GM23248 (cell line): Measurements from ENCODE around the gene APC. TPM values are rescaled to one million over a fixed set of nuclear protein-coding genes. Genes with fewer than 3 reads are reported as not detected.

ENCODE experiments used
- DNase-seq: peaks from one replicate; pipeline ENCODE4 v3.0.0-alpha.2; 2015
- H2AFZ ChIP-seq: fragments of 200-600 bp; sonication (generic); 2 replicates; pipeline ENCODE4 v1.6.1; 2016; ENCODE audit warnings: antibody characterized with exemption
- H3F3A ChIP-seq: fragments of 200-600 bp; sonication (generic); 2 replicates; pipeline ENCODE4 v1.6.1; 2016; ENCODE audit warnings: mild to moderate bottlenecking, antibody characterized with exemption, mixed run types; ENCODE audit not compliant: insufficient read depth
- H3K27ac ChIP-seq: fragments of 200-600 bp; sonication (generic); 2 replicates; pipeline ENCODE4 v1.5.1; 2016; ENCODE audit warnings: mild to moderate bottlenecking
- H3K27me3 ChIP-seq: fragments of 200-600 bp; sonication (generic); replicated peaks from 2 replicates; pipeline ENCODE4 v1.6.1; 2016; ENCODE audit warnings: mild to moderate bottlenecking; ENCODE audit not compliant: insufficient read depth
- H3K36me3 ChIP-seq: fragments of 200-600 bp; sonication (generic); 2 replicates; pipeline ENCODE4 v1.6.1; 2016; ENCODE audit warnings: low read depth, mild to moderate bottlenecking
- H3K4me1 ChIP-seq: fragments of 200-600 bp; sonication (generic); 2 replicates; pipeline ENCODE4 v1.6.1; 2016; ENCODE audit warnings: mild to moderate bottlenecking; ENCODE audit not compliant: insufficient read depth
- H3K4me2 ChIP-seq: fragments of 200-600 bp; sonication (generic); one replicate; pipeline ENCODE4 v1.6.1; 2016; ENCODE audit warnings: mild to moderate bottlenecking; ENCODE audit not compliant: unreplicated experiment
- H3K4me3 ChIP-seq: fragments of 200-600 bp; sonication (generic); 2 replicates; pipeline ENCODE4 v1.5.1; 2016; ENCODE audit warnings: mild to moderate bottlenecking
- H3K79me2 ChIP-seq: fragments of 200-600 bp; sonication (generic); 2 replicates; pipeline ENCODE4 v1.6.1; 2016; ENCODE audit warnings: mild to moderate bottlenecking; ENCODE audit not compliant: insufficient read depth
- H3K9ac ChIP-seq: fragments of 200-600 bp; sonication (generic); 2 replicates; pipeline ENCODE4 v1.6.1; 2016; ENCODE audit warnings: mild to moderate bottlenecking
- H3K9me2 ChIP-seq: fragments of 200-600 bp; sonication (generic); 2 replicates; pipeline ENCODE4 v1.6.1; 2016; ENCODE audit warnings: mixed run types, mild to moderate bottlenecking, moderate library complexity; ENCODE audit not compliant: insufficient read depth
- H3K9me3 ChIP-seq: fragments of 200-600 bp; sonication (generic); one replicate; pipeline ENCODE4 v1.6.1; 2017; ENCODE audit warnings: low read depth
- H4K20me1 ChIP-seq: fragments of 200-600 bp; sonication (generic); 2 replicates; pipeline ENCODE4 v1.6.0; 2016; ENCODE audit not compliant: insufficient read depth
- EZH2 ChIP-seq: fragments of 200-600 bp; sonication (generic); IDR thresholded peaks from 2 replicates; pipeline ENCODE4 v1.6.1; 2018; ENCODE audit warnings: antibody characterized with exemption, mild to moderate bottlenecking; ENCODE audit not compliant: insufficient read depth, poor library complexity, severe bottlenecking
- EZH2phosphoT487 ChIP-seq: fragments of 200-600 bp; sonication (generic); IDR thresholded peaks from 2 replicates; pipeline ENCODE4 v1.6.1; 2018; ENCODE audit warnings: antibody characterized with exemption, moderate library complexity, mild to moderate bottlenecking, low read depth; ENCODE audit not compliant: insufficient read depth
- WGBS, 2 experiments: methylation state at CpG; one replicate each; pipeline ENCODE4 v1.1.6; 2015 to 2017; ENCODE audit warnings: low lambda C conversion rate in 2 of 2, low coverage in 1 of 2; ENCODE audit errors: missing lambda C conversion rate in 2 of 2; 5-methylcytosine and 5-hydroxymethylcytosine counted together
- in situ Hi-C: fragments of 300-500 bp; cut with MboI; formaldehyde crosslinking; loops from 2 replicates; pipeline ENCODE4 v1.15.0; 2020
- polyA plus RNA-seq: library from polyadenylated mRNA; unstranded; fragments of >200 nt; fragmentation: Nextera tagmentation; extraction: Ambion mirVana; gene quantifications from 2 replicates; pipeline ENCODE4 v1.2.1, GENCODE V29; 2016
- total RNA-seq: library from RNA; depleted of rRNA; stranded (reverse); fragments of >200 nt; shearing (Covaris generic); gene quantifications from 2 replicates; pipeline ENCODE4 v1.2.3, GENCODE V29; 2014

Gene APC
- total and polyA plus RNA-seq, 2 experiments from 2014 or later, result 18.1 to 34.2 TPM

- H3K36me3 ChIP-seq, result peaks cover 59% of the 10 kb centered on the region
- in situ Hi-C loops, result no loop called here
- no peaks in the 10 kb centered on the region for H3K9me2 ChIP-seq
- H3K9me3 ChIP-seq, result no peaks in the 10 kb centered on the region
- no peak overlapping the region for H3K27ac ChIP-seq
- no peak overlapping the region for H3K4me2 ChIP-seq
- H3F3A ChIP-seq, result 0 out of 2 replicates have a peak, but pooled peaks cover 7% of the 10 kb centered on the region
- no peak for DNase-seq
- no peak overlapping the region for H3K9ac ChIP-seq
- H3K4me1 ChIP-seq, result peaks cover 23% of the 10 kb centered on the region
- H3K79me2 ChIP-seq, result peaks cover 91% of the 10 kb centered on the region
- TF ChIP-seq EZH2phosphoT487, result no peak
- TF ChIP-seq EZH2, result no peak
- no peak overlapping the region for H2AFZ ChIP-seq
- no peak overlapping the region for H3K4me3 ChIP-seq
- H3K27me3 ChIP-seq, result no peaks in the 10 kb centered on the region
- no peaks in the 10 kb centered on the region for H4K20me1 ChIP-seq
- 83% methylated on average over 3 of the region's 3 CpGs for WGBS, 2 experiments
Measured at GRCh38 chr5:112865128-112865527, 127.4 kb downstream of the APC start.

GRCh38 chr5:112866739-112867138, 129.1 kb downstream of the APC start:
- no peaks in the 10 kb centered on the region for H3K27me3 ChIP-seq
- no peak overlapping the region for H3K9ac ChIP-seq
- in situ Hi-C loops, result no loop called here
- no peak overlapping the region for H3K27ac ChIP-seq
- 0 out of 2 replicates have a peak, but pooled peaks cover 17% of the 10 kb centered on the region for H3F3A ChIP-seq
- H3K9me2 ChIP-seq, result no peaks in the 10 kb centered on the region
- no peaks in the 10 kb centered on the region for H4K20me1 ChIP-seq
- no peak overlapping the region for H3K4me3 ChIP-seq
- H3K4me2 ChIP-seq, result no peak overlapping the region
- no peak for DNase-seq
- peaks cover 19% of the 10 kb centered on the region for H3K4me1 ChIP-seq
- peaks cover 90% of the 10 kb centered on the region for H3K79me2 ChIP-seq
- H3K36me3 ChIP-seq, result peaks cover 69% of the 10 kb centered on the region
- WGBS, 2 experiments, result 97 to 98% methylated on average over 2 of the region's 2 CpGs
- TF ChIP-seq EZH2phosphoT487, result no peak
- TF ChIP-seq EZH2, result no peak
- no peak overlapping the region for H2AFZ ChIP-seq
- H3K9me3 ChIP-seq, result no peaks in the 10 kb centered on the region

- TF ChIP-seq EZH2, result no peak
- TF ChIP-seq EZH2phosphoT487, result no peak
- Histone ChIP-seq H3K36me3 (peaks cover 69% of the 10 kb centered on the region), H3K9me3 (no peaks in the 10 kb centered on the region), H3K79me2 (peaks cover 87% of the 10 kb centered on the region), H3K9me2 (no peaks in the 10 kb centered on the region), H3K4me1 (peaks cover 17% of the 10 kb centered on the region), H3K27ac (no peak overlapping the region), H3K27me3 (no peaks in the 10 kb centered on the region), H3F3A (0 out of 2 replicates have a peak, but pooled peaks cover 17% of the 10 kb centered on the region), H3K4me2 (no peak overlapping the region), H3K4me3 (no peak overlapping the region), H2AFZ (no peak overlapping the region), H4K20me1 (no peaks in the 10 kb centered on the region), H3K9ac (no peak overlapping the region)
- 98 to 99% methylated on average over 5 of the region's 5 CpGs for WGBS, 2 experiments
- in situ Hi-C loops, result no loop called here
- DNase-seq, result no peak
Measured at GRCh38 chr5:112867411-112867810, 129.7 kb downstream of the APC start.

- Histone ChIP-seq H3K4me2 (no peak overlapping the region), H3K36me3 (peaks cover 52% of the 10 kb centered on the region), H3K9me3 (no peaks in the 10 kb centered on the region), H3K27me3 (no peaks in the 10 kb centered on the region), H3K4me1 (no peaks in the 10 kb centered on the region), H3K9ac (no peak overlapping the region), H3K4me3 (no peak overlapping the region), H3F3A (peaks cover 18% of the 10 kb centered on the region; the same call in 1 of the 2 replicates), H4K20me1 (no peaks in the 10 kb centered on the region), H2AFZ (no peak overlapping the region), H3K79me2 (peaks cover 81% of the 10 kb centered on the region), H3K9me2 (no peaks in the 10 kb centered on the region), H3K27ac (no peak overlapping the region)
- 98 to 100% methylated on average over 3 of the region's 3 CpGs for WGBS, 2 experiments
- in situ Hi-C loops, result no loop called here
- no peak for DNase-seq
- TF ChIP-seq EZH2, result no peak
- no peak for TF ChIP-seq EZH2phosphoT487
Measured at GRCh38 chr5:112869948-112870347, 132.3 kb downstream of the APC start.

- Histone ChIP-seq H3F3A (peaks cover 22% of the 10 kb centered on the region), H3K4me2 (no peak overlapping the region), H3K9me3 (no peaks in the 10 kb centered on the region), H4K20me1 (no peaks in the 10 kb centered on the region), H3K9me2 (no peaks in the 10 kb centered on the region), H3K27me3 (no peaks in the 10 kb centered on the region), H3K4me3 (no peak overlapping the region), H3K36me3 (peaks cover 52% of the 10 kb centered on the region), H3K4me1 (no peaks in the 10 kb centered on the region), H3K27ac (no peak overlapping the region), H2AFZ (no peak overlapping the region), H3K9ac (no peak overlapping the region), H3K79me2 (peaks cover 79% of the 10 kb centered on the region)
- in situ Hi-C loops, result no loop called here
- WGBS, 2 experiments, result 75 to 77% methylated on average over 3 of the region's 3 CpGs
- no peak for DNase-seq
- TF ChIP-seq EZH2 (no peak), EZH2phosphoT487 (no peak)
Measured at GRCh38 chr5:112870966-112871365, 133.3 kb downstream of the APC start.
